Measurements from ENCODE around the gene COA8.

GRCh38 chr14:103541709-103542604 lies 20.8 kb upstream of the COA8 start:
- TF ChIP-seq MAX (IDR thresholded peaks at IDR 0.05; ENCODE audit: insufficient read depth, insufficient read length) (no peak), POLR2A (IDR thresholded peaks at IDR 0.05; ENCODE audit: low read depth, low read length) (no peak)
